Stimulated activated CD8-positive, alpha-beta memory T cell treated with anti-CD3 and anti-CD28 coated beads, Interleukin-4, amount 100 ng/mL, for 48 hours (primary cell): ENCODE results near the gene CCDC201.
"Not testable (repeated sequence)": the region's sequence is repeated elsewhere in the genome, so short reads cannot be mapped to it uniquely, and the experiment has no call there.

Experiments used
- DNase-seq: peaks from one replicate; pipeline ENCODE4 v3.0.0-alpha.2; 2020

CCDC201 gene

GRCh38 chr7:45872116-45873034 lies 507 bp downstream of the CCDC201 start:
- no peak for DNase-seq

GRCh38 chr7:45869426-45869825 lies 3.5 kb downstream of the CCDC201 start:
- DNase-seq = no peak

DNA sequence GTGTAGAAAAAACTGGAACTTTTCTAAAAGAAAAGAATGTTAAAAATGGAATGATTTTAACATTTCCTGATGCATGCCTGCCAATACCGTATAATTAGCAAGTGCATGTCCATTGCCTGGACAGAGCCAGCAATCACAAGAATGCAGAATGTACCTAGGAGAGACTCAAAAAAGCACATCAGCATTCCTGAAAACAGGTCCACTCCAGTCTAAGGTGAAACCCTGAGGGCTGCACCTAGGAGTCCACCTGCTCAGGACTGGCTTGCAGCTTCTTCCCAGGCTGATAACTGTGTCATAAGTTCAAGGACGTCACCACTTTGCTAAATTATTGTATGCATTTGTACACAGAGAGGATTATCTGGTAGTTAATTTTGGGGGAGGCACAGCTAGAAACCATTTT lies 5.4 kb downstream of the CCDC201 start:
- no peak for DNase-seq

GRCh38 chr7:45865594-45866410 lies 7.1 kb downstream of the CCDC201 start:
- DNase-seq = no peak

DNA sequence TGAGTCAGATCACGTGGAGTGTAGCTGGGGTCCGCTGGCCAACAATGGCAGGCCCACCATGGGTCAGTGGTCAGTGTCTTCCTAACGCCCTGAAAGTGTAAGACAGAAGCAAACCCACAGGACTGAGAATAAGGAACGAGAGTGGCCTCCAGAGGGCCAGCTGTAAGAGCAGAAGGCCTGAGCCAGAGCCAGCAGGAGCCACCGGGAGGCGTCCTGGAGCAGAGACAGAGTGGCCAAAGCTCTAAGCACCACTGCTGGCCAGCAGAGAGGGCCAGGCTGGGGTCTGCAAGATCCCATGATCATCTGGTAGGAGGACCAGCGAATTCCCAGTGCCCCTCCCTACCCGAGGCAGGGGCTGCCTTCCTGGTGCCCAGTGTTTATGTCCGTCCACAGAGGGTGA lies 9.2 kb downstream of the CCDC201 start:
- DNase-seq = no peak

- DNase-seq = not testable (repeated sequence)
These were observed 16.0 kb downstream of the CCDC201 start for GRCh38 chr7:45856888-45857287.

DNA sequence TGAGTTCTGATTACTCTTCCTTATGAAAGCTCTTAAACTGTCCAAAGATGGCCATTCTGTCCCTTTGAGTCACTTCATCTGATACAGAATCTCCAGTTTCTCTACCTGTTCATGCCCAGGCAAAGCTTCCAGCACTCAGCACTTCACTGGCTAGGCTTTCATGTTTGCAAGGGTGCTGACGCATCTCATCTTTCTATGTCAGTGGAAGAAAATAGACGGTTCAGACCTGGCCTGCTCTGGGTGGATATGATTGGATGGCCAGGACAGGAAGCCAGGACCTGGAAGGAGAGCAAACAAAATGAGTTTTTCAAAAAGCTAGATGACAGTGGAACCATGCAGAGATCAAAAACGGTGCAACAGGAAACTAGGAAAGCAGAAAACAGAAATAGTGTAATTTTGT lies 17.2 kb downstream of the CCDC201 start:
- not testable (repeated sequence) for DNase-seq

DNA sequence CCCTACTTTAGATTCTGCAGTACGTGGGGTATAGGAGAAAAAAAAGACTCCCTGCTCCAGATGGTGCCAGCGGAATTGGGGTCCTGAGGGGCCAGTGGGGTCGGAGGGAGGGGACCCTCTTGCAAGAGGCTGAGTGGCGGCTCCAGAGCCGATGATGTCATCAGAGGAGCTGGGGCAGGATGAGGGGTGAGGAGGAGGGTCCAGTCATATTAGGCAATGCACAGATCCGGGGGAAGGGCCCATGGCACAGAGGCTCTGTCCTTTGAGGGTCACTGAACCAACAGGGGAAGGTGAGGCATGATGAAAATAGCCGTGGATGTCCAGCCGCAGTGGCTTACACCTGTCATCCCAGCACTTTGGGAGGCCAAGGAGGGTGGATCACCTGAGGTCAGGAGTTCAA lies 19.4 kb downstream of the CCDC201 start:
- DNase-seq = not testable (repeated sequence)

GRCh38 chr7:45852984-45853383 lies 19.9 kb downstream of the CCDC201 start:
- DNase-seq = not testable (repeated sequence)

DNA sequence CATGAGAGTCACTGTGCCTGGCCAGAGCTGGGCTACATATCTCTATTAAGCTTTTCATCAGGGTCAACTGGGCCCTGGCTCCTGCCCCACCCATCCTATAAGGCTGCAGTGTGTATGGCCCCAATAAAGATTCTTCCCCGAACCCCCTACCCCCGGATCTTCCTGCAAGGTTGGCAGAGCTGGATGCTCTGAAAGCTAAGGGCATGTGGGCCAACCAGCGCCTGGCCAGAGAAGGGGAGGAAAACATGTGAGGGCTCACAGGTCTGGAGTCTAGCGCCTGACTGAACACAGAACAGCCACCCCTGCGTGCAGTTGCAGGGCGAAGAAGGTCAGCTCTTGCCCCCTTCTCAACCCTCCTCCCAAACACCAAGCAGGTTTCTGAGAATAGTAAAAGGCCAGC lies 24.1 kb downstream of the CCDC201 start:
- not testable (repeated sequence) for DNase-seq

GRCh38 chr7:45846536-45846935 lies 26.3 kb downstream of the CCDC201 start:
- DNase-seq = not testable (repeated sequence)

DNA sequence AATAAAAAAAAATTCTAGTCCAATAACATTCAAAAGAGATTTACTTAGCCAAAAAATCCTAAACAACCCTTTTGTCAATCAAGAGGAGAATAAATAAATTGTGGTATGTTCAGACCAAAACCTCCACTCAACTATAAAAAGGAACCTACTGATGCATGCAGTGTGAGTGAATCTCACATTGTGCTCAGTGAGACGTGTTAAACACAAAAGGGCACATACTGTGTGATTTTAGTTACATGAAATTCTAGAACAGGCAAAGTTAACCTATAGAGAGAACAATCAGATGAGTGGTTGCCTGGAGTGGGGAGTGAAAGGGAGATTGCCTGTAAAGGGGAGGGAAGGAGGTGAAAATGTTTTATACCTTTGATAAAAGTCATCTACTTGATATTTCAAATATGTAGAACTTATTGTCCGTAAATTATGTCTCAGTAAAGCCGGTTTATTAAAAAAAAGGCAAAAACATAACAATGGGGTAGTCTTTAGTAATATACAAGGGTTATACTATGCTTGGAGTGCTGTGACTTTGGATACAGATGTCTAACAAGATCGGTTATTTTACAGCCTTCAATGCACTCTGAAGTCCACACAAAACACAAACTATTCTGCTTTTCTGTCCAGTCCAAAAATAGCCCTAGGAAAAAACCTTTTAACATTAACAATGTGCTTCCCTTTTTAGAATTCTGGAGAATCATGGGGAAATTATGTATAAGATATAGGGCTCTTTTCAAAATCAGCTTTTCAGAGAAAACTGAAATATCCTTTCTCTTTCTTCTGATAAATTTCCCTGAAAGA lies 30.8 kb downstream of the CCDC201 start:
- DNase-seq = not testable (repeated sequence)

DNA sequence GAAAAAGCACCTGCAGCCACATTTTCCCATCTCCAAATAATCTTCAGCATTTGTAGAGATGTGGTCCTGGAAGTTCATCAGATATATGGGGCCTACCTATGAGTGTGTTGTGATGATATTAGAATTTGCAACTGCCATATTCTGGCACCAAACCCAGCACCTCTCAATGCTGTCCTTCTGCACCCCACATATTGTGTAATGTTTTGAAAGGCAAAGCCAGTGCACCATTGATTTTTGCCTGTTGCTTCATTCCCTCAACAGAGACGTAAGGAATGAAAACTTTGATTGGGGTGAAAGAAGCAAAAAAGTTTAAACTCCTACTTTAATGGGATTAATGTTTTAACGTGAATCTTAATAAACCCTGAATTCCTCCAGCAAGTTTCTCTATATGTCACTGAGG lies 34.0 kb downstream of the CCDC201 start:
- not testable (repeated sequence) for DNase-seq

- not testable (repeated sequence) for DNase-seq
These were observed 40.3 kb downstream of the CCDC201 start for GRCh38 chr7:45832433-45833177.

DNA sequence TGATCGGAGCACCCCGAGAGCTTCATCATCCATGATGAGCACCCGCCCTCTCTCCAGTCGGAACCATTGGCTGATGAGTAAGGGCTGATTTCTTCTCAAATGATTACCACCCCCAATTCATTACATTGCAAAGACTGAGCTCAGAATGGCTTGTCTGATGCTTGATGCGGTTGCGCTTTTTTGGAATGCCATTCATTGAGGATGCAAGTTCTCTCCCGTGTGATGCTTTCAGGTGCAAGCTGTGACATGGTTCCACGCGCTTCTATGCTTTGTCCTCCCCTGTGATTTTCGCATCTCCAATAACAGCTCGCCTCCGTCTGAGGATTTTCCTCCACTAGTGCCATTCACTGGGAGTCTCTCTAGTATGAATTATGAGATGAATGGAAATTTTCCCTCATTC lies 43.0 kb downstream of the CCDC201 start:
- DNase-seq = not testable (repeated sequence)

DNA sequence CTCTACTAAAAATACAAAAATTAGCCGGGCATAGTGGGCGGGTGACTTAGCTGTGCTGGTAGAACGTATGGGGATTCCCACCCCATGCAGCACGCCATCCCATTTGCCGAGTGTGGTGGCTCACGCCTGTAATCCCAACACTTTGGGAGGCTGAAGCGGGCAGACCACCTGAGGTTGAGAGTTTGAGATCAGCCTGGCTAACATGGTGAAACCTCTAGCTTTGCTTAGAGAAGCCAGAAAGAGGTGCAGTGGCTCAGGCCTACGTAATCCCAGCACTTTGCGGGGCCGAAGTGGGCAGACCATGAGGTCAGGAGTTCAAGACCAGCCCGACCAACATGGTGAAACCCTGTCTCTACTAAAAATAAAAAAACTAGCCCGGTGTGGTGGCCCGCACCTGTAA lies 45.2 kb downstream of the CCDC201 start:
- DNase-seq = not testable (repeated sequence)

- DNase-seq = not testable (repeated sequence)
These were observed 46.3 kb downstream of the CCDC201 start for GRCh38 chr7:45826550-45826949.

GRCh38 chr7:45818763-45819162 lies 54.1 kb downstream of the CCDC201 start:
- DNase-seq = not testable (repeated sequence)

- not testable (repeated sequence) for DNase-seq
These were observed 55.0 kb downstream of the CCDC201 start for GRCh38 chr7:45817913-45818312.

DNA sequence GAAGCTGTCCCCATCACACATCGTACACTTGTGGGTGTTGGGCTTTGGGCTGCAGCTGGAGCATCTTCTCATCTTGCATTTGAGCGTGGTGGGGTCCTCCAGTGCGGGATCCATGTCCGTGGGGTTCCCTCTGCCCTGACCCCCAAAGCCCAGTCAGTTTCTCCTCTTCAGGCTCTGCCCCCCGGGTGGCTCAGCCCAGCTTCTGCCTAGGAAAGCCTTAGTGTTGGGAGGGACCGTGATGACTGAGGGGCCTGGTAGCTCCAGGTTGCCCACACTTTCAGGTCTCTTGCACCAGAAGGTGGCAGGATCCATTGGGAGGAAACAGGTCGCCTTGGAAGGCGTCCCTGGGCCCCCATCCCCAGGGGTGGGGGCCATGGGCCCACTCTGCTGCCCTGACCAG lies 55.9 kb downstream of the CCDC201 start:
- DNase-seq = not testable (repeated sequence)

DNA sequence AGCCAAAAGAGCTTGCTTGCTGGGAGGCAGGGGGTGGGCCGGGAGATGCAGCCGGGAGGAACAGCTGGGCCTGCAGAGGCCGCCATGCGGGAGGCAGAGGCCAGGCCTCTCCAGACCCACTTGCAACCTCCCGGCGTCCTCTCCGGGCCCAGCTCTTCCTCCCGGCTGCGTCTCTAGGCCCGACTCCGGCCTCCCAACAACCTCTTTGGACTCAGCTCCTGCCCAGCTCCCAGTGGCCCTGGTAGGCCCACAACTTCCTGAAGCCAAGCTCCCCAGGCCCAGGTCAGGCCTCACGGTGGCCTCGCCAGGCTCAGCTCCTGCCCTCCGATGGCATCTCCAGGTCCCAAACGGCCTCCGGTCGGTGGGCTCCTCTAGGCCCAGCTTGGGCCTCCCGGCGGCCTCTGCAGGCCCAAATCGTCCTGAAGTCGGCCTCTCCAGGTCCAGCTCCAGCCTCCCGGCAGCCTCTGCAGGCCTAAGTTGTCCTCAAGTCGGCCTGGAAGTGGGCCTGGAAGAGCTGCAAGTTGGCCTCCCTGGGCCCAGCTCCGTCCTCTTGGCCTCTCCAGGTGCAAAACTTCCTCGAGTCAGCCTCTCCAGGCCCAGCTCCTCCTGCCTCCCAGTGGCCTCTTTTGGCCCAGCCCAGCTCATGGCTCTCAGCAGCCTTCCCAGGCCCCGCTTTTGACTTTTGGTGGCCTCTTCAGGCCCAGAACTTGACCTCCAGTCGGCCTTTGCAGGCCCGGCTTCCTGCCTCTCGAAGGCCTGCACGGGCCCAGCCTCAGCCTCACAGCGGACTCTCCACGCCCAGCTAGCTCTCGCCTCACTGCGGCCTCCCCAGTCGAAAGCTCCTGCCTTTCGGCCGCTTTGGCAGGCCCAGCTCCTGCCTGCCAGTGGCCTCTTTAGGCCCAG lies 58.4 kb downstream of the CCDC201 start:
- not testable (repeated sequence) for DNase-seq
